Activated CD8-positive, alpha-beta T cell treated with anti-CD3 and anti-CD28 coated beads, Interleukin-2, amount 10 ng/mL, durations not matched to agents 7 days and 5 days (primary cell): ENCODE measurements around the gene CSTB. TPM values are rescaled to one million over a fixed set of nuclear protein-coding genes. Genes with fewer than 3 reads are reported as not detected.

Source experiments
- ATAC-seq: fragments of 150-1000 bp; cut with Tn5 transposase; one replicate; pipeline ENCODE4 v1.10.0; 2021; ENCODE audit warnings: moderate library complexity
- CTCF ChIA-PET: fragments of 350-600 bp; sonication (Branson Sonifier 250); formaldehyde crosslinking; loops from one replicate; lab custom pipeline; 2021; ENCODE audit warnings: antibody characterized with exemption; lab: Charles Lee
- POLR2A ChIA-PET: fragments of 350-600 bp; sonication (Branson Sonifier 250); formaldehyde crosslinking; loops from one replicate; lab custom pipeline; 2021; ENCODE audit warnings: antibody characterized with exemption; lab: Charles Lee
- DNase-seq: peaks from one replicate; pipeline ENCODE4 v3.0.0-alpha.2; 2020
- H3K27ac Mint-ChIP-seq: one replicate; pipeline ENCODE4 v1.8.0; 2021; ENCODE audit warnings: mild to moderate bottlenecking, mixed read lengths
- H3K27me3 Mint-ChIP-seq: one replicate; pipeline ENCODE4 v1.8.0; 2021; ENCODE audit warnings: low read depth, mixed read lengths
- H3K36me3 Mint-ChIP-seq: one replicate; pipeline ENCODE4 v1.8.0; 2021; ENCODE audit warnings: low read depth, mixed read lengths
- H3K4me1 Mint-ChIP-seq: one replicate; pipeline ENCODE4 v1.8.0; 2021; ENCODE audit warnings: low read depth, mixed read lengths
- H3K4me3 Mint-ChIP-seq: one replicate; pipeline ENCODE4 v1.8.0; 2021; ENCODE audit warnings: mild to moderate bottlenecking, mixed read lengths
- H3K9me3 Mint-ChIP-seq: one replicate; pipeline ENCODE4 v1.8.0; 2022; ENCODE audit warnings: mixed read lengths; ENCODE audit not compliant: insufficient read depth
- total RNA-seq, 2 experiments: library from RNA; stranded (reverse); gene quantifications; one replicate each; pipeline ENCODE4 v1.2.3, GENCODE V29; 2021

Gene CSTB
- total RNA-seq, 2 experiments from 2014 or later, result 50.2 to 54.4 TPM

GRCh38 chr21:43783098-43783700 lies 7.1 kb upstream of the CSTB start:
- H3K4me3 Mint-ChIP-seq, result no peak overlapping the region
- ATAC-seq (no peak), DNase-seq (no peak)
- no peak overlapping the region for H3K27ac Mint-ChIP-seq
- no peaks in the 10 kb centered on the region for H3K27me3 Mint-ChIP-seq
- H3K36me3 Mint-ChIP-seq, result no peaks in the 10 kb centered on the region
- POLR2A ChIA-PET, result no interaction called here
- no peaks in the 10 kb centered on the region for H3K9me3 Mint-ChIP-seq
- CTCF ChIA-PET, result no interaction called here
- H3K4me1 Mint-ChIP-seq, result peaks cover 48% of the 10 kb centered on the region

DNA sequence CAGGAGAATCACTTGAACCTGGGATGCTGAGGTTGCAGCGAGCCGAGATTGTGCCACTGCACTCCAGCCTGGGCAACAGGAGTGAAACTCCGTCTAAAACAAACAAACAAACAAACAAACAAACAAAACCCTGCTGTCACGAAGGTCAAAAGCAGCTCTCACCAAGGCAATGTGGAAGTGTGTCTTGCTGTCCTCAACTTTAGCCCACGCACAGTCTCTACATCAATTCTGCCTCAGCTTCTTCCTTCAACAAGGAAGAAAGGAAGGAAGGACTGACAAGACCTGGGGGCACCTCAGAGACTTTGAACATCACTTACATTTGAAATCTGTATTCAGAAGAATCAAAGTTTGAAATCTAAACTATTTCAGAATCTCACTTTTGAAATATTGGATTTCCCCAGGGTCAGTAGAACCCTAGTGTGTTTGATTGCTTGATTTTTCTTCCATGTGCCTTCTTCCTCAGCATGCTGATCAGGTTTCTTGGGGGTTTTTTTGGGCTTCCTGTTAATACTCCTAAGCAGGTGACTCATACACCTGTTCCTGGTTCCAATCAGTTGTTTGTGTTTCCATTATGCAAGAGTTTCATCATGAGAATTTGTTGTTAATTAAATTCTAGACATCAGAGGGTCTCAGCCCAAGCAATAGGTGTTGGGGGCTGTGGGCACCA lies 6.5 kb upstream of the CSTB start:
- Mint-ChIP-seq H3K27ac (peak overlapping the region; percentile 58), H3K4me3 (no peak overlapping the region), H3K27me3 (no peaks in the 10 kb centered on the region), H3K36me3 (no peaks in the 10 kb centered on the region), H3K4me1 (peaks cover 55% of the 10 kb centered on the region), H3K9me3 (no peaks in the 10 kb centered on the region)
- CTCF ChIA-PET, result no interaction called here
- DNase-seq (no peak), ATAC-seq (no peak)
- POLR2A ChIA-PET, result no interaction called here

DNA sequence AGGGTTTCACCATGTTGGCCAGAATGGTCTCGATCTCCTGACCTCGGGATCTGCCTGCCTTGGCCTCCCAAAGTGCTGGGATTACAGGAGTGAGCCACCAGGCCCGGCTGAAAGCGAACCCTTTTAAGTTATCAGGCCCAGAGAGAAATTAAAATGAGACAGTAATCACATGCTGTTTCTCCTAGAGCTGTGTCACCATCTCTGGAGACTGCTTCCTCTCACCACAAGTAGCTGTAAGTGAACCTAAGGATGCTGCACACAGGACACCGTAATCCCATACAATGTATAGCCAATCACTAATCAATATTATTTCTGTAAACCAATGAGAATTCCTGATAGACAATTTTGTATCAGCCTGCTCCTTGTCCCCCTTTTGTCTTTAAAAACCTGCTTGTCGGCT lies 5.7 kb upstream of the CSTB start:
- ATAC-seq (no peak), DNase-seq (no peak)
- POLR2A ChIA-PET, result interaction anchor here (0.7 kb wide), 1 partner anchor 35 kb away, joined by 3 read pairs; no protein-coding TSS in a partner anchor
- Mint-ChIP-seq H3K27ac (no peak overlapping the region), H3K27me3 (no peaks in the 10 kb centered on the region), H3K4me1 (peaks cover 58% of the 10 kb centered on the region), H3K9me3 (no peaks in the 10 kb centered on the region), H3K36me3 (no peaks in the 10 kb centered on the region), H3K4me3 (no peak overlapping the region)
- CTCF ChIA-PET, result no interaction called here

GRCh38 chr21:43779660-43780059 lies 3.6 kb upstream of the CSTB start:
- POLR2A ChIA-PET, result interaction anchor here (1.4 kb wide), 1 partner anchor 9 kb away, joined by 6 read pairs; the partner anchor contains the start of gene RRP1
- Mint-ChIP-seq H3K36me3 (peaks cover 7% of the 10 kb centered on the region), H3K27ac (peak overlapping the region; percentile 63), H3K9me3 (no peaks in the 10 kb centered on the region), H3K4me3 (no peak overlapping the region), H3K4me1 (peaks cover 68% of the 10 kb centered on the region), H3K27me3 (no peaks in the 10 kb centered on the region)
- CTCF ChIA-PET, result interaction anchor here (1.8 kb wide), 1 partner anchor 10 kb away, joined by 18 read pairs; the partner anchor contains the start of gene RRP1
- no peak for DNase-seq
- no peak for ATAC-seq

GRCh38 chr21:43778469-43779335 lies 2.6 kb upstream of the CSTB start:
- ChIA-PET CTCF (interaction anchor here (1.4 kb wide), 1 partner anchor 11 kb away, joined by 3 read pairs; the partner anchor contains the start of gene RRP1), POLR2A (no interaction called here)
- Mint-ChIP-seq H3K27me3 (no peaks in the 10 kb centered on the region), H3K36me3 (peaks cover 17% of the 10 kb centered on the region), H3K4me1 (peaks cover 72% of the 10 kb centered on the region), H3K4me3 (peak overlapping the region; percentile 69), H3K27ac (peak overlapping the region; percentile 93), H3K9me3 (no peaks in the 10 kb centered on the region)
- ATAC-seq (peak; percentile 35), DNase-seq (peak; percentile 51)

- peaks cover 65% of the 10 kb centered on the region for H3K4me1 Mint-ChIP-seq
- H3K9me3 Mint-ChIP-seq, result no peaks in the 10 kb centered on the region
- POLR2A ChIA-PET, result no interaction called here
- H3K36me3 Mint-ChIP-seq, result peaks cover 24% of the 10 kb centered on the region
- DNase-seq (no peak), ATAC-seq (no peak)
- CTCF ChIA-PET, result interaction anchor here (1.4 kb wide), 1 partner anchor 11 kb away, joined by 3 read pairs; the partner anchor contains the start of gene RRP1
- H3K27me3 Mint-ChIP-seq, result no peaks in the 10 kb centered on the region
- H3K4me3 Mint-ChIP-seq, result peak overlapping the region; percentile 69
- H3K27ac Mint-ChIP-seq, result peak overlapping the region; percentile 93
Measured at GRCh38 chr21:43777953-43778352, 1.8 kb upstream of the CSTB start.

DNA sequence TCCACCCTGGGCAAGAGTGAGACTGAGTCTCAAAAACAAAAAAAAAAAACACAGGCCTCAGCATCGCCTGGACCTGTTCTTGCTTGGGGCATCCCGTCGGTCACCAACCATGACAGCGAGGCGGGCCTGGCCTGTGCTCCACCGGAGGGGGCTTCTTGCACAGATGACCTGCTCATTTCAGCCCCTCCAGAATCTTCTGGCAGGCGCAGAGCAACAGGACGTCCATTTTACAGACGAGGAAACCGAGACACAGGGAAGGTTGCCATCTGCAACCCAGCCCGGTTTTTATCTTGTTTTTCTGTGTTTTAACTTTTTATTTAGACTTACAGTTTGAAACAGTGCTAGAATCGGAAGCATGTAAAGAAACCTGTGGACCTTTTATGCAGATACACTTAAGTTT lies 918 bp downstream of the CSTB start:
- no peak for DNase-seq
- Mint-ChIP-seq H3K36me3 (peaks cover 32% of the 10 kb centered on the region), H3K4me3 (peak overlapping the region; percentile 94), H3K27me3 (no peaks in the 10 kb centered on the region), H3K4me1 (peaks cover 54% of the 10 kb centered on the region), H3K27ac (peak overlapping the region; percentile 69), H3K9me3 (no peaks in the 10 kb centered on the region)
- ChIA-PET CTCF (no interaction called here), POLR2A (no interaction called here)
- no peak for ATAC-seq

DNA sequence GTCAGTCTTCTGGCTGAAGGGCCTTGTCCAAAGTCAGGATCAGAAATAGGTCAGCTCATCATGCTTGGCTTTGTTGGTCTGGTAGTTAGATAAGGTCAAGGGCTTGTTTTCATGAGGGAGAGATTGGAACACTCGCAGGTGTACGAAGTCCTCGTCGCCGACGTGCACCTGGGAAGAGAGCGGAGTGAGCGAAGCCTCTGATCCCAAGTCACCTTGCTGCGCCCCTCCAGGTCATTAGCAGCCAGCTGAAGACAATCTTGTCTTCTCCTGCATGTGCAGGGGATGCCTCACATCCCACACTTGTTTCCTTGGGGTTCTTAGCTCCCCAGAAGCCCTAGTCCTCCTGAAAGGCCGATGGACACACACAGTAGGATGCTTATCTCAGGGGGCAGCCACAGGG lies 1.9 kb downstream of the CSTB start:
- Mint-ChIP-seq H3K9me3 (no peaks in the 10 kb centered on the region), H3K27ac (no peak overlapping the region), H3K4me1 (peaks cover 48% of the 10 kb centered on the region), H3K4me3 (peak overlapping the region; percentile 7), H3K36me3 (peaks cover 32% of the 10 kb centered on the region), H3K27me3 (no peaks in the 10 kb centered on the region)
- ChIA-PET CTCF (interaction anchor here (1.1 kb wide), 1 partner anchor 15 kb away, joined by 3 read pairs; the partner anchor contains the start of gene RRP1), POLR2A (no interaction called here)
- ATAC-seq (no peak), DNase-seq (no peak)

GRCh38 chr21:43772425-43772821 lies 3.7 kb downstream of the CSTB start:
- Mint-ChIP-seq H3K36me3 (peaks cover 32% of the 10 kb centered on the region), H3K4me1 (peaks cover 30% of the 10 kb centered on the region), H3K27ac (no peak overlapping the region), H3K9me3 (no peaks in the 10 kb centered on the region), H3K4me3 (no peak overlapping the region), H3K27me3 (no peaks in the 10 kb centered on the region)
- no peak for ATAC-seq
- ChIA-PET CTCF (no interaction called here), POLR2A (no interaction called here)
- no peak for DNase-seq

GRCh38 chr21:43771698-43772424 lies 4.2 kb downstream of the CSTB start:
- peaks cover 32% of the 10 kb centered on the region for H3K36me3 Mint-ChIP-seq
- no peak overlapping the region for H3K27ac Mint-ChIP-seq
- H3K9me3 Mint-ChIP-seq, result no peaks in the 10 kb centered on the region
- DNase-seq (no peak), ATAC-seq (no peak)
- peaks cover 28% of the 10 kb centered on the region for H3K4me1 Mint-ChIP-seq
- no peaks in the 10 kb centered on the region for H3K27me3 Mint-ChIP-seq
- ChIA-PET POLR2A (interaction anchor here (1.0 kb wide), 1 partner anchor 14 kb away, joined by 3 read pairs; no protein-coding TSS in a partner anchor), CTCF (no interaction called here)
- H3K4me3 Mint-ChIP-seq, result no peak overlapping the region

DNA sequence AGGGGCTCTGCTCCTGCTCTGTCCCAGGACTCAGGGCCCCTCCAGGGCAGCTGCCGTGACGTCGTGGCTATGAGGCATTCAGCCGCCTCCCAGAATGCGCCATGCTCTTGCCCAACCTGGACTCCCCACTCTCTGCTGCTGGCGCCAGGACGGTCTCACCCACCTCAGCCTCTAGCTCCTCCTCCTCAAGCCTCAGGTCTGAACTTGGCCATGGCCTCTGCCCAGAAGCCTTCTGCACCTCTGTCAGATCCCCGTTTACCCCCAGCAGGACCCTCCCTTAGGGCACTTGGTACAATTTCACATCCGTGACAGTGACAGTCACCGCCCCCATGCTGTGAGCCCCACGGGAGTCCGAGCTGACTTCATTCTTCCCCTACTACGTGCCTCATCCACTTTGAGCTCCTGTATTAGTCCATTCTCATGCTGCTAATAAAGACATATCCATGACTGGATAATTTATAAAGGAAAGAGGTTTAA lies 4.9 kb downstream of the CSTB start:
- DNase-seq (no peak), ATAC-seq (no peak)
- ChIA-PET CTCF (no interaction called here), POLR2A (interaction anchor here (1.0 kb wide), 1 partner anchor 15 kb away, joined by 3 read pairs; no protein-coding TSS in a partner anchor)
- Mint-ChIP-seq H3K36me3 (peaks cover 32% of the 10 kb centered on the region), H3K4me1 (peaks cover 28% of the 10 kb centered on the region), H3K27ac (no peak overlapping the region), H3K27me3 (no peaks in the 10 kb centered on the region), H3K9me3 (no peaks in the 10 kb centered on the region), H3K4me3 (no peak overlapping the region)
